RPMI8226 (cell line): Measurements from ENCODE around the gene UBQLN4.
"Not testable (repeated sequence)": the region's sequence is repeated elsewhere in the genome, so short reads cannot be mapped to it uniquely, and the experiment has no call there.

Experiments
- DNase-seq: peaks from one replicate; pipeline ENCODE4 v3.0.0-alpha.2; 2015

Gene UBQLN4

GRCh38 chr1:156055281-156056048 lies 1.9 kb upstream of the UBQLN4 start:
- DNase-seq = no peak

- DNase-seq = peak; percentile 99
These were observed 1.1 kb upstream of the UBQLN4 start, which contains the start of gene LAMTOR2 for GRCh38 chr1:156054500-156055280. Gene LAMTOR2, plus strand, starts transcription at chr1:156054782. Its CDS starts 108 bp downstream, at chr1:156054890.

GRCh38 chr1:156052862-156053767 lies 483 bp downstream of the UBQLN4 start:
- DNase-seq = peak; percentile 77

GRCh38 chr1:156051011-156051725 lies 2.4 kb downstream of the UBQLN4 start:
- no peak for DNase-seq

GRCh38 chr1:156050376-156050775 lies 3.2 kb downstream of the UBQLN4 start:
- DNase-seq = no peak

GRCh38 chr1:156048663-156049258 lies 4.8 kb downstream of the UBQLN4 start:
- no peak for DNase-seq

DNA sequence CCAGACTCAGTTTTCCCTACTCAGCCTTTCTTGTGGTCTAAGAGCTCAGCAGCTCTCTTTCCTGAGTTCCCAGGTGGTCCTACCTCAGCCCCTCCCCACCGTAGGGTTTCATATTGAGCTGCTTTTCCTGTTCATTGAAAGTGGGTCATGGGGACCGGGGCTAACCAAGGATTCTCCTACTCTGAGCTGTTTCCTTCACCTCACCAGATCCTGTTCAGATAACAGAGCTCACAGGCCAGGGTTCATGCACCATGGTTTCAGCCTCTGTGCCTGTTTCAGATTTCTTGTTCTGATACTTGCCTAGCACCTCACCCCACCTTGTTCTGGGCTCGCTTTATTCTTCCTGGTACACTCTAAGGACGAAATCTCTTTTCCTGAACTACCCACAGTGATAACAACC lies 8.5 kb downstream of the UBQLN4 start:
- no peak for DNase-seq

GRCh38 chr1:156042828-156043227 lies 10.8 kb downstream of the UBQLN4 start:
- no peak for DNase-seq

DNA sequence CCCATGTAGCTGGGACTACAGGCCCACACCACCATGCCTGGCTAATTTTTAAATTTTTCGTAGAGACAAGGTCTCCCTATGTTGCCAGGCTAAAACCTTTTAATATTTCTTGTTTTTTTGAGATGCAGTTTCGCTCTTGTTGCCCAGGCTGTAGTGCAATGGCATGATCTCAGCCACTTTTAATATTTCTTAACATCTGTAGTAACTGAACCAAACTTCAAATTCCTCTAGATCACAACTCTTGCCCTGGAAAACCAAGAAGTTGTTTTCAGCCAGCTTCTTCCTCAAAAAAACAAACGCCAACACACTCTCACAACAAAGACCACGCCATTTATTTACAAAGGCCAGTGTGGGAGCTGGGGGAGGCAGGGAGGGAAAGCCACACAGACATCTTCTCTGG lies 18.6 kb downstream of the UBQLN4 start:
- DNase-seq = not testable (repeated sequence)

DNA sequence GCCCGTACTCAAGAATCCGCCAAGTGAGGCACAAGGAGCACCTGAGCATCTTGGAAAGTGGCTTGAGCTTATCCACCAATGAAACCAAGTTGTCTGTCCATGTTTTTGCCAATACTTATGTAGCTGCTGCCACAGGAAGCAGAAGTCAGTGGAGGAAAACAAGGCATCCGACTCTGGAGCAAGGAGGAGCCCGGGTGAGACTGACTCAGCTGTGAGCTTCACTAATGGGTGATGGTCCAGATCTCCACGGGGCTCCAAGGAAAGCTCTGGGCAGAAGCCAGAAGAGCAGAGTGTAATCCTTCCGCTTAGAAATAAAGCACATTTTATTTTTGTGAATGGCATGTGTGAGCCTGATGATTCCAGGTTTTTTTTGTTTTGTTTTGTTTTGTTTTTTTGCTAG lies 20.6 kb downstream of the UBQLN4 start:
- DNase-seq = no peak

- DNase-seq = no peak
These were observed 27.0 kb downstream of the UBQLN4 start for GRCh38 chr1:156026588-156026987.

GRCh38 chr1:156025876-156026275 lies 27.7 kb downstream of the UBQLN4 start:
- DNase-seq = peak; percentile 65

DNA sequence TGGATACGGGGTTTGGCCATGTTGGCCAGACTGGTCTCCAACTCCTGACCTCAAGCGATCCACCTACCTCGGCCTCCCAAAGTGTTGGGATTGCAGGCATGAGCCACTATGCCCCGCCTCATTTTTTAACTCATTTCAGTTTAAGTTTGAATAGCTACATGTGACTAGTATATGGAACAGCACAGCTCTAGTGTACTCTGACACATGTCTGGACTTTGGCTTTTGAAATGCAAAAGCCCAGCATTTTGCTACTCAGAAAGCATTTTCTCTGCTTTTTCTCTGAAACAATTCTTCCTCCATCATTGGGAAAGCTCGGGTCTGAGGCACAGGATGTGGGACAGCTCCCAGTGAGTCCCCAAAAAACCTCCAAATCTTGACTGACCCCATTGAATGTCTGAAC lies 28.8 kb downstream of the UBQLN4 start:
- DNase-seq = no peak

GRCh38 chr1:156021954-156022353 lies 31.6 kb downstream of the UBQLN4 start:
- no peak for DNase-seq

GRCh38 chr1:156021093-156021428 lies 32.5 kb downstream of the UBQLN4 start:
- DNase-seq = no peak

- peak; percentile 95 for DNase-seq
These were observed 33.1 kb downstream of the UBQLN4 start, which contains the start of gene SSR2 for GRCh38 chr1:156020293-156021092. Gene SSR2, minus strand, starts transcription at chr1:156020951. Its CDS starts 784 bp downstream, at chr1:156020167.

DNA sequence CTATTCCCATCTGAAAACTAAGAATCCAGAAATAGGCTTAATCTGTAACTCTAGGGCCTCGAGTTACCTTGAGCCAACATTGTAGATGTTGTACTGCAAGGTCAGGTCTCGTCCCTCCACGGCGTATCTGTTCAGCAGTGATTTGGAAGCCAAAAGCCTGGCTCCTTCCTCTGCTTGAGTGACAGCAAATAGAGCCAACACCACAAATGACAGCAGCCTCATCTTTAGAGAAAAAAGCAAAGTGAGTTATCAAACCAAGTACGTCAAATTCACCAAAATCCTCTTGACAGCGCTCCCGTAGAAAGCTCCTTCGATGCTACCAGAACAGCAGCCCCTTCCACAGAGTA lies 33.7 kb downstream of the UBQLN4 start:
- DNase-seq = no peak

DNA sequence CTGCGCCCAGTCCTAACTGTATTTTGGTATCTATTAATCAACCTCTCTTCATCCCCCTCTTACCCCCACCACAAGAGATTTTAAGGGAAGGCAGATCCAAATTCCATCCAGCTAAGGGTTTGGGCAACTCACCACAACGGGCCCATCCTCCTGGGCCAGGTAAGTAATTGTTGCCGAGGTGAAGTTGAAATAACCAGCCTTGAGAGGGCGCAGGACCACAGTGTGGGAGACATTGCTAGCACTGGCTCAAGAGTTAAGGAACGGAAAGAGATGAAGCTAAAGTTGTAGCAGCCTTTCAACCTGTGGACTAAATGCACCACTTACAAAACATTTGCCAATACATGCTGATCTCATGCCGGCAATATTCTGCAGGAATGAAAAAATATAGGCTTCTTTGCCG lies 38.8 kb downstream of the UBQLN4 start:
- DNase-seq = no peak

- no peak for DNase-seq
These were observed 41.4 kb downstream of the UBQLN4 start for GRCh38 chr1:156012051-156012817.

DNA sequence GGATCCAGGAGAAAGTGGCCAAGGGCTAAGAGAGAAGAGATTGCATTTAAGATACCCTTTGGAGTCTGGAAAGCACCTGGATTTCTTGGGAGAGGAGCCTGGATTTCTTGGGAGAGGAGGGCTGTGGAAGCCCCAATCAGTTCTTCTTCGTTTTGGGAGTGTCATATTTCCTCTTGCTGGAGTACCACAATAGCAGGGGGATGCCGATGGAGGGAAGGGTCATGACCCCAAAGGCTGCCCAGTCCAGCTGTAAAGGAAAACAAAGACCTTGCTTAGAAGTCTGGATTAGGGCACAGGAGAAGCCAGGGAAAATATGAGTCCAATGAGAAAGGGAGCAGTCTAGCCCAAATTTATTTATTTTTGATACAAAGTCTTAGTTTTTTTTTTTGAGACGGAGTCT lies 44.2 kb downstream of the UBQLN4 start:
- no peak for DNase-seq
